Measurements from ENCODE around the gene PRKAR1A. TPM values are rescaled to one million over a fixed set of nuclear protein-coding genes. Genes with fewer than 3 reads are reported as not detected.

Gene PRKAR1A
- total RNA-seq: 119 and 152 TPM in 2 replicates

DNA sequence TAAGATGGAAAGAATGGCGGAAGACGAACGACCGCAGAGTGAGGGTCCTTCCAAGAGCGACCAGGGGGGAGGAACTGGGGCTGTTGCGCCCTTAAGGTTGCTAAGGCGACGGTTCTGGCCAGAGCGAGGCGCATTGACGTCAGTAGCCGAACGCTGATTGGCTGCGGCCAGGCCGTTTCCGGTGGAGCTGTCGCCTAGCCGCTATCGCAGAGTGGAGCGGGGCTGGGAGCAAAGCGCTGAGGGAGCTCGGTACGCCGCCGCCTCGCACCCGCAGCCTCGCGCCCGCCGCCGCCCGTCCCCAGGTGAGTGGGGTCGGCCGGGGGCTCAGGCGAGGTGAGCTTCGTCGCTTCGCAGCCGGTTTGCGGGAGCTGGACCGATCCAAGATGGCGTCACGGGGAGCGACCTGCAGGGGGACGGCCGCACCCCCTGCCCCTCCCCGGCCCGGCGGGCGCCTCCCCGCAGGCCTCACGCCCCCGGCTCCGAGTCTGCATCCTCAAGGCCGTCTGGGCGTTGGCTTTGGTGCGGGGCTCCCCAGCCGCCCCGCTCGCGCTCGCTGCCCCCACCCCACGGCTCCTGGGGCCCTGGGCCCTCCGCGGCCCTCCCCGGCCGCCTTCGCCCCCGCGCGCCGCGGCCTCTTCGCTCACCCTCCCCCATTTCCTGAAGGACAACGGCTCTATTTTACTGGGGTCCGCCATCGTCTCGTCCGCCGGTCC, at the start of gene PRKAR1A:
Gene PRKAR1A (plus strand): TSS at position 184 of the 713 bp plus-strand sequence. CDS start 2,970 bp downstream, outside the sequence.

Other genes starting within 250 kb of the PRKAR1A start
- 0.26 TPM in 1 of 2 replicates, not detected in the other for gene SLC16A6, start 221.3 kb upstream of the PRKAR1A start, total RNA-seq
- 0.35 and 1.4 TPM in 2 replicates for gene ARSG, start 220.9 kb upstream of the PRKAR1A start, total RNA-seq
- 101 and 120 TPM in 2 replicates for gene WIPI1, start 54.9 kb upstream of the PRKAR1A start, total RNA-seq
- 5.3 and 36.1 TPM in 2 replicates for gene FAM20A, start 88.9 kb downstream of the PRKAR1A start, total RNA-seq